ENCODE data around the gene RAB11FIP4. TPM values are rescaled to one million over a fixed set of nuclear protein-coding genes. Genes with fewer than 3 reads are reported as not detected.
A peak's percentile ranks its signal among the peaks of the same experiment; 100 is the strongest.
"Not testable (repeated sequence)": the region's sequence is repeated elsewhere in the genome, so short reads cannot be mapped to it uniquely, and the experiment has no call there.

The RAB11FIP4 gene
- total RNA-seq, 2 experiments from 2014 or later = 23.9 to 35.5 TPM

GRCh38 chr17:31378638-31379037 is 12.8 kb upstream of the RAB11FIP4 start:
- Mint-ChIP-seq H3K36me3 (peaks cover 3% of the 10 kb centered on the region), H3K27ac (no peak overlapping the region), H3K4me1 (no peaks in the 10 kb centered on the region), H3K27me3 (no peaks in the 10 kb centered on the region), H3K9me3 (ENCODE audit: low read depth) (no peaks in the 10 kb centered on the region), H3K4me3 (no peak overlapping the region)
- CTCF ChIA-PET = interaction anchor here (1.0 to 1.6 kb wide), 3 partner anchors 11 to 144 kb away, joined by 3 to 7 read pairs (median 3); no protein-coding TSS in a partner anchor
- ATAC-seq (no peak), DNase-seq (no peak)

GRCh38 chr17:31379597-31380205 is 11.8 kb upstream of the RAB11FIP4 start:
- Mint-ChIP-seq H3K36me3 (no peaks in the 10 kb centered on the region), H3K27ac (no peak overlapping the region), H3K27me3 (no peaks in the 10 kb centered on the region), H3K4me3 (no peak overlapping the region), H3K4me1 (no peaks in the 10 kb centered on the region), H3K9me3 (ENCODE audit: low read depth) (no peaks in the 10 kb centered on the region)
- no peak for DNase-seq
- CTCF ChIA-PET = interaction anchor here (0.7 to 1.3 kb wide), 4 partner anchors 10 to 463 kb away, joined by 3 read pairs; no protein-coding TSS in a partner anchor
- no peak for ATAC-seq

GRCh38 chr17:31381165-31381668 is 10.3 kb upstream of the RAB11FIP4 start:
- Mint-ChIP-seq H3K4me1 (no peaks in the 10 kb centered on the region), H3K4me3 (no peak overlapping the region), H3K36me3 (no peaks in the 10 kb centered on the region), H3K9me3 (ENCODE audit: low read depth) (no peaks in the 10 kb centered on the region), H3K27me3 (no peaks in the 10 kb centered on the region), H3K27ac (no peak overlapping the region)
- CTCF ChIA-PET = no interaction called here
- DNase-seq = no peak
- no peak for ATAC-seq

GRCh38 chr17:31382668-31383275 is 8.7 kb upstream of the RAB11FIP4 start:
- CTCF ChIA-PET = interaction anchor here (1.0 to 1.7 kb wide), 5 partner anchors 8 to 460 kb away, joined by 3 to 5 read pairs (median 3); no protein-coding TSS in a partner anchor
- DNase-seq; H3K9me3 Mint-ChIP-seq (ENCODE audit: low read depth); ATAC-seq; H3K27ac Mint-ChIP-seq; H3K4me3 Mint-ChIP-seq; H3K27me3 Mint-ChIP-seq; H3K36me3 Mint-ChIP-seq; H3K4me1 Mint-ChIP-seq: not testable (repeated sequence)

- H3K9me3 Mint-ChIP-seq (ENCODE audit: low read depth); H3K36me3 Mint-ChIP-seq; H3K4me1 Mint-ChIP-seq; H3K27me3 Mint-ChIP-seq; H3K4me3 Mint-ChIP-seq; H3K27ac Mint-ChIP-seq; DNase-seq; ATAC-seq: not testable (repeated sequence)
- CTCF ChIA-PET = interaction anchor here (1.0 to 2.0 kb wide), 7 partner anchors 9 to 459 kb away, joined by 3 to 8 read pairs (median 5); no protein-coding TSS in a partner anchor
Observed at GRCh38 chr17:31383488-31383887, 8.0 kb upstream of the RAB11FIP4 start.

GRCh38 chr17:31385428-31386285 is 5.8 kb upstream of the RAB11FIP4 start:
- Mint-ChIP-seq H3K4me3 (no peak overlapping the region), H3K9me3 (ENCODE audit: low read depth) (no peaks in the 10 kb centered on the region), H3K4me1 (peaks cover 2% of the 10 kb centered on the region), H3K27me3 (peaks cover 19% of the 10 kb centered on the region), H3K36me3 (no peaks in the 10 kb centered on the region), H3K27ac (no peak overlapping the region)
- ATAC-seq (no peak), DNase-seq (no peak)
- CTCF ChIA-PET = interaction anchor here (2.0 kb wide), 2 partner anchors 8 to 139 kb away, joined by 5 to 8 read pairs; no protein-coding TSS in a partner anchor

GRCh38 chr17:31386542-31387075 is 4.9 kb upstream of the RAB11FIP4 start:
- Mint-ChIP-seq H3K4me3 (no peak overlapping the region), H3K27ac (no peak overlapping the region), H3K27me3 (peaks cover 24% of the 10 kb centered on the region), H3K36me3 (no peaks in the 10 kb centered on the region), H3K4me1 (peaks cover 2% of the 10 kb centered on the region), H3K9me3 (ENCODE audit: low read depth) (no peaks in the 10 kb centered on the region)
- CTCF ChIA-PET = no interaction called here
- DNase-seq (no peak), ATAC-seq (no peak)

GRCh38 chr17:31387438-31387837 is 4.0 kb upstream of the RAB11FIP4 start:
- Mint-ChIP-seq H3K36me3 (no peaks in the 10 kb centered on the region), H3K4me1 (peaks cover 3% of the 10 kb centered on the region), H3K27me3 (peaks cover 27% of the 10 kb centered on the region), H3K9me3 (ENCODE audit: low read depth) (no peaks in the 10 kb centered on the region), H3K4me3 (no peak overlapping the region), H3K27ac (no peak overlapping the region)
- DNase-seq (no peak), ATAC-seq (no peak)
- CTCF ChIA-PET = interaction anchor here (2.9 kb wide), 1 partner anchor 136 kb away, joined by 31 read pairs; no protein-coding TSS in a partner anchor

GRCh38 chr17:31388351-31388750 is 3.1 kb upstream of the RAB11FIP4 start:
- H3K9me3 Mint-ChIP-seq (ENCODE audit: low read depth) = no peaks in the 10 kb centered on the region
- no peaks in the 10 kb centered on the region for H3K36me3 Mint-ChIP-seq
- ATAC-seq (no peak), DNase-seq (no peak)
- peaks cover 37% of the 10 kb centered on the region for H3K27me3 Mint-ChIP-seq
- H3K27ac Mint-ChIP-seq = no peak overlapping the region
- H3K4me1 Mint-ChIP-seq = peaks cover 5% of the 10 kb centered on the region
- H3K4me3 Mint-ChIP-seq = no peak overlapping the region
- CTCF ChIA-PET = interaction anchor here (1.3 to 3.4 kb wide), 5 partner anchors 32 to 454 kb away, joined by 3 to 31 read pairs (median 11); no protein-coding TSS in a partner anchor

- DNase-seq (peak; percentile 51), ATAC-seq (peak; percentile 54)
- Mint-ChIP-seq H3K4me3 (no peak overlapping the region), H3K27ac (no peak overlapping the region), H3K36me3 (no peaks in the 10 kb centered on the region), H3K27me3 (peaks cover 43% of the 10 kb centered on the region), H3K9me3 (ENCODE audit: low read depth) (no peaks in the 10 kb centered on the region), H3K4me1 (peaks cover 7% of the 10 kb centered on the region)
- CTCF ChIA-PET = interaction anchor here (0.5 to 3.4 kb wide), 28 partner anchors 9 to 456 kb away, joined by 3 to 31 read pairs (median 3); partner anchors contain the start of gene NF1
Observed at GRCh38 chr17:31388770-31389656, 2.5 kb upstream of the RAB11FIP4 start.

- DNase-seq (peak; percentile 35), ATAC-seq (no peak)
- Mint-ChIP-seq H3K4me3 (no peak overlapping the region), H3K27ac (no peak overlapping the region), H3K9me3 (ENCODE audit: low read depth) (no peaks in the 10 kb centered on the region), H3K27me3 (peaks cover 48% of the 10 kb centered on the region), H3K4me1 (peaks cover 7% of the 10 kb centered on the region), H3K36me3 (no peaks in the 10 kb centered on the region)
- CTCF ChIA-PET = interaction anchor here (0.6 to 3.4 kb wide), 27 partner anchors 8 to 455 kb away, joined by 3 to 31 read pairs (median 3); partner anchors contain the start of gene NF1
Observed at GRCh38 chr17:31389657-31390381, 1.7 kb upstream of the RAB11FIP4 start.

- Mint-ChIP-seq H3K27ac (no peak overlapping the region), H3K36me3 (no peaks in the 10 kb centered on the region), H3K4me3 (no peak overlapping the region), H3K4me1 (peaks cover 7% of the 10 kb centered on the region), H3K27me3 (peaks cover 51% of the 10 kb centered on the region), H3K9me3 (ENCODE audit: low read depth) (no peaks in the 10 kb centered on the region)
- CTCF ChIA-PET = interaction anchor here (1.3 to 3.4 kb wide), 6 partner anchors 12 to 296 kb away, joined by 3 to 31 read pairs (median 9); partner anchors contain the start of gene NF1
- ATAC-seq = no peak
- no peak for DNase-seq
Observed at GRCh38 chr17:31390426-31390747, 1.1 kb upstream of the RAB11FIP4 start.
